ENCODE results near the gene CTDSPL.

GRCh38 chr3:37882711-37883110 lies 21.0 kb downstream of the CTDSPL start:
- TF ChIP-seq POLR2A (IDR thresholded peaks at IDR 0.05; ENCODE audit: low read length) = no peak
- no peak for TF ChIP-seq GATA1 (IDR thresholded peaks at IDR 0.05; ENCODE audit: low read depth, low read length)
